GM10266 (cell line): ENCODE measurements around the gene AWAT2.

Source experiments
- DNase-seq: peaks from one replicate; pipeline ENCODE4 v3.0.0; 2012; ENCODE audit errors: extremely low spot score
- TF ChIP-seq, protein P1 (sequence below): IDR thresholded peaks from 2 replicates; pipeline ENCODE4 v1.5.1; 2012; ENCODE audit warnings: mild to moderate bottlenecking, low read depth; ENCODE audit not compliant: control insufficient read depth, insufficient read depth; ENCODE audit errors: missing control alignments

AWAT2 gene

DNA sequence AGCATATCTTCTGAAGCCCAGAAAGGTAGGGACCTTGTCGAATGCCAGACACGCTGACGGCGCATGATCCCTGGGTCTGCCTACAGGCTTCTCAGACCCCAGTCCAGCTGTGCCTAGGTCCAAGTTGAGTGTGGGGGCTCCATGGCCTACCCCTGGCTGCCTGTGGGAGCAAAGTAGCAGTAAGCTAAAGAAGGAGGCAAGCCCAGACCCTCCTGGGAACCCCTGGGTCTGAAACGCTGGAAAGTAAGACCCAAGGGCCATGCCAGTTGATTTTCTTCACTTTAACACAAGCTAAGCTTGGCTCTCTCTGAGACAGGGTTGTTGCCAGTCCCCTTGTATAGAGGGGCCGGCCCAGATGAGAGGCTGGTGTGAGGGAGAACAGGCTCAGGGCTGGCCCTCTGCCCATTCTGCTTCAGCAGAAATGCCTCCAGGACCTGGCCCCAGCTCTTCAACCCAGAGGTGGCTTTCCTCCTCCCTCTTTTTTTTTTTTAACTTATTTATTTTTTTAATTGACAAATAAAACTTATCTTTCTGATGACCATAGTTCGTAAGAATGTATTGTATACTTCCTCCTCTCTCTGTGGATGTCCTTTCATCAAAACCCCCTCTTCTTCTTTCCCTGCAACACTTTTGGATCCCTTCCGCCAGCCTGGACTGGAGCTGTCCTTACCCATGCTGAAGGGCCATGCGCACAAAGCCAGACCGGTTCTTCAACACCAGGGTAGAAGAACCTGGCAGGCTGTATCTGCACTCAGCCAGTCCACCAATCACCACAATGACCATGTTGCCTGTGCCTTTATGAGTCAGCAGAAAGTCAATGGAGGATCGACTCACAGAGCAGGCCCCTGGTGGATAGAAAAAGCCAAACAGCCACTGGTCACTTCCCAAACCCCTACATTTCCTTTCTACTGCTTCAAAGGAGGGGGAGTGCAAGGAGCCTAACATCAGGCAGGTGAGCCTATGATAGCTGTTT lies 7.1 kb downstream of the AWAT2 start:
- TF ChIP-seq, protein P1, sequence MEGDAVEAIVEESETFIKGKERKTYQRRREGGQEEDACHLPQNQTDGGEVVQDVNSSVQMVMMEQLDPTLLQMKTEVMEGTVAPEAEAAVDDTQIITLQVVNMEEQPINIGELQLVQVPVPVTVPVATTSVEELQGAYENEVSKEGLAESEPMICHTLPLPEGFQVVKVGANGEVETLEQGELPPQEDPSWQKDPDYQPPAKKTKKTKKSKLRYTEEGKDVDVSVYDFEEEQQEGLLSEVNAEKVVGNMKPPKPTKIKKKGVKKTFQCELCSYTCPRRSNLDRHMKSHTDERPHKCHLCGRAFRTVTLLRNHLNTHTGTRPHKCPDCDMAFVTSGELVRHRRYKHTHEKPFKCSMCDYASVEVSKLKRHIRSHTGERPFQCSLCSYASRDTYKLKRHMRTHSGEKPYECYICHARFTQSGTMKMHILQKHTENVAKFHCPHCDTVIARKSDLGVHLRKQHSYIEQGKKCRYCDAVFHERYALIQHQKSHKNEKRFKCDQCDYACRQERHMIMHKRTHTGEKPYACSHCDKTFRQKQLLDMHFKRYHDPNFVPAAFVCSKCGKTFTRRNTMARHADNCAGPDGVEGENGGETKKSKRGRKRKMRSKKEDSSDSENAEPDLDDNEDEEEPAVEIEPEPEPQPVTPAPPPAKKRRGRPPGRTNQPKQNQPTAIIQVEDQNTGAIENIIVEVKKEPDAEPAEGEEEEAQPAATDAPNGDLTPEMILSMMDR, result no peak
- no peak for DNase-seq

DNA sequence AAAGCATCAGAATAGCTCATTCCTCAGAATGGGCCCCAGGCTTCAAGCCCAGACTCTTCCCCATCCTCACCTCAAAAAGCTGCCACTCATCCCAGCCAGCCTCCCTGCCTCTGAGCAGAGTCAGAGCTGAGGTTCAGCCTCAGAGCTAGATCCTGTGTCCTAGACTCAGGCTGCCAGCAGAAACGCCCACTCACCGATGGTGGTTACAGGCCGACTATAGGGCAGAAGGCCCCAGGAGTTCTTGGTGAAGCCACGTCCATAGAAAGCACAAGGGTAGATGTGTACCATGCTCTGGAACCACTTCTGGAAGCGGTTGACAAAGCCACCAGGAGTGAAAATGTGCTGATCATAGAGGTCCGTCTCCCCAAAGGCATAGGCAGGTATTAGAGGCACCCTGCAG lies 7.7 kb downstream of the AWAT2 start:
- TF ChIP-seq, protein P1, result no peak
- DNase-seq, result no peak

DNA sequence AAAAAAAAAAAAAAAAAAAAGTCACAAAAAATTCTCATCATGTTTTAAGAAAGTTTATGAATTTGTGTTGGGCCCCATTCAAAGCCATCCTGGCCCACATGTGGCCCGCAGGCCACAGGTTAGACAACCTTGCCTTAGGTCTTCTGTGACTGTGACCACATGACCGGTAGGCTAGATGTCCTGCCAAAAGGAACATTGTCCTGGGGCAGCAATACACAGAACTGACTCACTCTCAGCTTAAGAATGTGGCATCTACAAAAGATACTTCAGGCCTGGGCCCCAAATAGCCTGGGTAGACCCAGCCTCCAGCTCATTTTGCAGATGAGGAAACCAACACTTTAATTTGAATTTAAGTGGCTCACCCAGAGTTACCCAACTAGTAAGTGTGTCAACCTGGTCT lies 10.0 kb downstream of the AWAT2 start:
- TF ChIP-seq, protein P1, result no peak
- DNase-seq, result no peak

DNA sequence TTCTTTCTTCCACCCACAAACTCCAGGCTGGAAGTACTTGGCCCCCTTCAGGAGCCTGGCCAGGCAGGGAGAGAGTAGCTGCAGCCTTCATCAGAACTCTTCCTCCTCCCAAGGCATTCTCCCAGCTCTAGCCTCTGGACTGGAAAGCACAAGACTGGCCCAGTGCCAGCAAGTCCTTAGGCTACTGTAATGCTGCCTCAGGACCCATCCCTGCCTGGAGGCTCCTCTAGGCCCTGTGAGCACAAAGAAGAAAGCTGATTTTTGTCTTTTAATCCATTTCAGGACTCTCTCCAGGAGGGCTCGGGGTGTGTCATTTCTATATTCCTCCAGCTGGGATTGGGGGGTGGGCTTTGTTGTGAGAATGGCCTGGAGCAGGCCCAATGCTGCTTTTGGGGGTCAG lies 10.8 kb downstream of the AWAT2 start:
- DNase-seq, result no peak
- TF ChIP-seq, protein P1, result no peak

DNA sequence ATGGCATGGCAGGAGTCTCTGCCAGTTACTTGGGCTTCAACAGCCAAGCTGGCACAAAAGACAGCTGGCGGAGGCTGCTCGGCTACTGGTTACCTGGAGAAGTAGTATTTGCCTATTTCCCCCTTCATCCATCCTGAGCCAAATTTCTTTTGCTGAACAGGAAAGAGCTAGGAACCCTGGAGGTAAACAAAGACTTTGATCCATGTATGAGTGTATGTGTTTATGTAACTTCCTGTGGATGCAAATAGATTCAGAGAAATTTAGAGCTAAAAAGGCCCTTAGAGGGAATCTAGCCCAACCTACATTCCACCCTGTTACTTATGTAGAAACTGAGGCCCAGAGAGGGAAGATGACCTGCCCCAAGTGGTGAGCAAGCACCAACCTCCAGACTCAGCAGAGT lies 11.2 kb downstream of the AWAT2 start:
- no peak for DNase-seq
- TF ChIP-seq, protein P1, result no peak

DNA sequence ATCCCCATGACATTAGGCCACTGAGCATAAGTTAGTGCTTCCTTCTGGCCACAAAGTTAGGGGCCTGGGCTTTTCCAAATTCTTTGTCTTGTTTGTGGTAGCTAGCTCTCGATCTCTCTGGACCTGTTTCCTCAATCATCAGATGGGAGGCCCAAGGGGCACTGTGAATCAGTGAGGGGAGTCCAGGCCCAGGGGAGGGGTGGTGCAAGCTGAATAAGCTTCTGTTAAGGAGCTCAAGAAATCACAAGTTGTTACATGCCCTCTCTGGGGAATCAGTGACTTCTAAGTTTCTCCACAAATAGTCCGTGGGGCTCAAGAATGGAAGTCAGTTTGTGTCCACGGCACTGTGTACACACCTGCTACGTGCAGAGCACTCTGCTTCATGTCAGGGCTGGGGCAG lies 15.1 kb downstream of the AWAT2 start:
- TF ChIP-seq, protein P1, result no peak
- no peak for DNase-seq
